WTC11 (cell line): ENCODE measurements around the gene IDH3G. TPM values are rescaled to one million over a fixed set of nuclear protein-coding genes. Genes with fewer than 3 reads are reported as not detected.
A peak's percentile ranks its signal among the peaks of the same experiment; 100 is the strongest.

Experiments used
- ATAC-seq: fragments of 200-7000 bp; cut with Tn5 transposase; 2 replicates; pipeline ENCODE4 v1.10.0; 2021; ENCODE audit warnings: mild to moderate bottlenecking, moderate library complexity
- CTCF ChIA-PET: fragments of 300-600 bp; sonication (Branson Sonifier 250); formaldehyde crosslinking; loops from one replicate; lab custom pipeline; 2021; ENCODE audit warnings: antibody characterized with exemption; lab: Charles Lee
- POLR2A ChIA-PET: fragments of 350-600 bp; sonication (Branson Sonifier 250); formaldehyde crosslinking; loops from one replicate; lab custom pipeline; 2021; ENCODE audit warnings: antibody characterized with exemption; lab: Charles Lee
- DNase-seq: peaks from one replicate; pipeline ENCODE4 v3.0.0; 2021; ENCODE audit warnings: low spot score
- H3K27ac Mint-ChIP-seq: 2 replicates; pipeline ENCODE4 v1.8.0; 2021; ENCODE audit warnings: mixed read lengths
- H3K27me3 Mint-ChIP-seq: 2 replicates; pipeline ENCODE4 v1.8.0; 2021; ENCODE audit warnings: low read depth, mild to moderate bottlenecking, moderate library complexity, mixed read lengths
- H3K36me3 Mint-ChIP-seq: 2 replicates; pipeline ENCODE4 v1.8.0; 2021; ENCODE audit warnings: mixed read lengths
- H3K4me1 Mint-ChIP-seq: 2 replicates; pipeline ENCODE4 v1.8.0; 2022; ENCODE audit warnings: mixed read lengths
- H3K4me3 Mint-ChIP-seq: 2 replicates; pipeline ENCODE4 v1.8.0; 2021; ENCODE audit warnings: mild to moderate bottlenecking, moderate library complexity, mixed read lengths
- H3K9me3 Mint-ChIP-seq: 2 replicates; pipeline ENCODE4 v1.8.0; 2021; ENCODE audit warnings: mixed read lengths
- CBFB ChIP-seq: sonication (generic); formaldehyde crosslinking; IDR thresholded peaks from 2 replicates; pipeline ENCODE4 v1.8.1; 2022; ENCODE audit warnings: mild to moderate bottlenecking, low read depth, missing genetic modification reagents
- ETV6 ChIP-seq: sonication (generic); formaldehyde crosslinking; IDR thresholded peaks from 2 replicates; pipeline ENCODE4 v1.8.1; 2022; ENCODE audit warnings: mild to moderate bottlenecking, missing genetic modification reagents
- GTF2I ChIP-seq: fragments of 250-450 bp; sonication (Bioruptor Pico); conservative IDR thresholded peaks from 2 replicates; pipeline ENCODE4 v1.4.0; 2021; ENCODE audit warnings: mild to moderate bottlenecking
- total RNA-seq: library from RNA; stranded (reverse); gene quantifications from 3 replicates; pipeline ENCODE4 v1.2.3, GENCODE V29; 2021
- TF ChIP-seq, protein P1 (sequence below): sonication (generic); formaldehyde crosslinking; IDR thresholded peaks from 2 replicates; pipeline ENCODE4 v1.8.1; 2023; ENCODE audit warnings: mild to moderate bottlenecking, missing genetic modification reagents
- TF ChIP-seq, protein P2 (sequence below): sonication (generic); formaldehyde crosslinking; IDR thresholded peaks from 2 replicates; pipeline ENCODE4 v1.8.1; 2023; ENCODE audit warnings: mild to moderate bottlenecking, moderate library complexity, missing genetic modification reagents
- TF ChIP-seq, protein P3 (sequence below): sonication (generic); formaldehyde crosslinking; IDR thresholded peaks from 2 replicates; pipeline ENCODE4 v1.8.0; 2022; ENCODE audit warnings: mild to moderate bottlenecking, missing genetic modification reagents
- TF ChIP-seq, protein P4 (sequence below): fragments of 250-450 bp; sonication (Bioruptor Pico); conservative IDR thresholded peaks from 2 replicates; pipeline ENCODE4 v1.9.0; 2021; ENCODE audit warnings: mild to moderate bottlenecking
- TF ChIP-seq, protein P5 (sequence below): sonication (generic); formaldehyde crosslinking; IDR thresholded peaks from 2 replicates; pipeline ENCODE4 v1.8.1; 2022; ENCODE audit warnings: mild to moderate bottlenecking, missing genetic modification reagents, moderate library complexity, borderline replicate concordance
- TF ChIP-seq, protein P6 (sequence below): fragments of 250-450 bp; sonication (Bioruptor Pico); IDR thresholded peaks from 2 replicates; pipeline ENCODE4 v2.1.2; 2022; ENCODE audit warnings: mild to moderate bottlenecking, moderate library complexity
- TF ChIP-seq, protein P7 (sequence below): sonication (generic); formaldehyde crosslinking; IDR thresholded peaks from 2 replicates; pipeline ENCODE4 v1.8.1; 2022; ENCODE audit warnings: low read depth, mild to moderate bottlenecking, moderate library complexity, missing genetic modification reagents, borderline replicate concordance
- TF ChIP-seq, protein P8 (sequence below): sonication (generic); formaldehyde crosslinking; IDR thresholded peaks from 2 replicates; pipeline ENCODE4 v1.8.0; 2022; ENCODE audit warnings: mild to moderate bottlenecking, missing genetic modification reagents

Gene IDH3G
- total RNA-seq, 1 experiment from 2014 or later, result 52.4 TPM

DNA sequence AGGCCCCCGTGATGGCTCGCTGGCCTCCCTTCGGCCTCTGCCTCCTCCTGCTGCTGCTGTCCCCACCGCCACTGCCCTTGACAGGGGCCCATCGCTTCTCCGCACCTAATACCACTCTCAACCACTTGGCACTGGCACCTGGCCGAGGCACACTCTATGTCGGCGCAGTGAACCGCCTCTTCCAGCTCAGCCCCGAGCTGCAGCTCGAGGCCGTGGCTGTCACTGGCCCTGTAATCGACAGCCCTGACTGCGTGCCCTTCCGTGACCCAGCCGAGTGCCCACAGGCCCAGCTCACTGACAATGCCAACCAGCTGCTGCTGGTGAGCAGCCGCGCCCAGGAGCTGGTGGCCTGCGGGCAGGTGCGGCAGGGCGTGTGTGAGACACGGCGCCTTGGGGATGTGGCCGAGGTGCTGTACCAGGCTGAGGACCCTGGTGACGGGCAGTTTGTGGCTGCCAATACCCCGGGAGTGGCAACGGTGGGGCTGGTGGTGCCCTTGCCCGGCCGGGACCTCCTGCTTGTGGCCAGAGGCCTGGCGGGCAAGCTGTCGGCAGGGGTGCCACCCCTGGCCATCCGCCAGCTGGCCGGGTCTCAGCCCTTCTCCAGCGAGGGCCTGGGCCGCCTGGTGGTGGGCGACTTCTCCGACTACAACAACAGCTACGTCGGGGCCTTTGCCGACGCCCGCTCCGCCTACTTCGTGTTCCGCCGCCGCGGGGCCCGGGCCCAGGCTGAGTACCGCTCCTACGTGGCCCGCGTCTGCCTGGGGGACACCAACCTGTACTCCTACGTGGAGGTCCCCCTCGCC, 27.1 kb downstream of the IDH3G start:
- DNase-seq (no peak), ATAC-seq (no peak; the same call in 1 of the 2 replicates)
- TF ChIP-seq ETV6 (CRISPR knock-in tag) (no peak), GTF2I (CRISPR knock-in tag) (no peak)
- TF ChIP-seq, protein P1, sequence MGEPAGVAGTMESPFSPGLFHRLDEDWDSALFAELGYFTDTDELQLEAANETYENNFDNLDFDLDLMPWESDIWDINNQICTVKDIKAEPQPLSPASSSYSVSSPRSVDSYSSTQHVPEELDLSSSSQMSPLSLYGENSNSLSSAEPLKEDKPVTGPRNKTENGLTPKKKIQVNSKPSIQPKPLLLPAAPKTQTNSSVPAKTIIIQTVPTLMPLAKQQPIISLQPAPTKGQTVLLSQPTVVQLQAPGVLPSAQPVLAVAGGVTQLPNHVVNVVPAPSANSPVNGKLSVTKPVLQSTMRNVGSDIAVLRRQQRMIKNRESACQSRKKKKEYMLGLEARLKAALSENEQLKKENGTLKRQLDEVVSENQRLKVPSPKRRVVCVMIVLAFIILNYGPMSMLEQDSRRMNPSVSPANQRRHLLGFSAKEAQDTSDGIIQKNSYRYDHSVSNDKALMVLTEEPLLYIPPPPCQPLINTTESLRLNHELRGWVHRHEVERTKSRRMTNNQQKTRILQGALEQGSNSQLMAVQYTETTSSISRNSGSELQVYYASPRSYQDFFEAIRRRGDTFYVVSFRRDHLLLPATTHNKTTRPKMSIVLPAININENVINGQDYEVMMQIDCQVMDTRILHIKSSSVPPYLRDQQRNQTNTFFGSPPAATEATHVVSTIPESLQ (CRISPR knock-in tag), result no peak
- TF ChIP-seq, protein P2, sequence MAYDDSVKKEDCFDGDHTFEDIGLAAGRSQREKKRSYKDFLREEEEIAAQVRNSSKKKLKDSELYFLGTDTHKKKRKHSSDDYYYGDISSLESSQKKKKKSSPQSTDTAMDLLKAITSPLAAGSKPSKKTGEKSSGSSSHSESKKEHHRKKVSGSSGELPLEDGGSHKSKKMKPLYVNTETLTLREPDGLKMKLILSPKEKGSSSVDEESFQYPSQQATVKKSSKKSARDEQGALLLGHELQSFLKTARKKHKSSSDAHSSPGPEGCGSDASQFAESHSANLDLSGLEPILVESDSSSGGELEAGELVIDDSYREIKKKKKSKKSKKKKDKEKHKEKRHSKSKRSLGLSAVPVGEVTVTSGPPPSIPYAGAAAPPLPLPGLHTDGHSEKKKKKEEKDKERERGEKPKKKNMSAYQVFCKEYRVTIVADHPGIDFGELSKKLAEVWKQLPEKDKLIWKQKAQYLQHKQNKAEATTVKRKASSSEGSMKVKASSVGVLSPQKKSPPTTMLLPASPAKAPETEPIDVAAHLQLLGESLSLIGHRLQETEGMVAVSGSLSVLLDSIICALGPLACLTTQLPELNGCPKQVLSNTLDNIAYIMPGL (CRISPR knock-in tag), result no peak
- TF ChIP-seq, protein P3, sequence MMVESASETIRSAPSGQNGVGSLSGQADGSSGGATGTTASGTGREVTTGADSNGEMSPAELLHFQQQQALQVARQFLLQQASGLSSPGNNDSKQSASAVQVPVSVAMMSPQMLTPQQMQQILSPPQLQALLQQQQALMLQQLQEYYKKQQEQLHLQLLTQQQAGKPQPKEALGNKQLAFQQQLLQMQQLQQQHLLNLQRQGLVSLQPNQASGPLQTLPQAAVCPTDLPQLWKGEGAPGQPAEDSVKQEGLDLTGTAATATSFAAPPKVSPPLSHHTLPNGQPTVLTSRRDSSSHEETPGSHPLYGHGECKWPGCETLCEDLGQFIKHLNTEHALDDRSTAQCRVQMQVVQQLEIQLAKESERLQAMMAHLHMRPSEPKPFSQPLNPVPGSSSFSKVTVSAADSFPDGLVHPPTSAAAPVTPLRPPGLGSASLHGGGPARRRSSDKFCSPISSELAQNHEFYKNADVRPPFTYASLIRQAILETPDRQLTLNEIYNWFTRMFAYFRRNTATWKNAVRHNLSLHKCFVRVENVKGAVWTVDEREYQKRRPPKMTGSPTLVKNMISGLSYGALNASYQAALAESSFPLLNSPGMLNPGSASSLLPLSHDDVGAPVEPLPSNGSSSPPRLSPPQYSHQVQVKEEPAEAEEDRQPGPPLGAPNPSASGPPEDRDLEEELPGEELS (CRISPR knock-in tag), result no peak
- TF ChIP-seq, protein P4, sequence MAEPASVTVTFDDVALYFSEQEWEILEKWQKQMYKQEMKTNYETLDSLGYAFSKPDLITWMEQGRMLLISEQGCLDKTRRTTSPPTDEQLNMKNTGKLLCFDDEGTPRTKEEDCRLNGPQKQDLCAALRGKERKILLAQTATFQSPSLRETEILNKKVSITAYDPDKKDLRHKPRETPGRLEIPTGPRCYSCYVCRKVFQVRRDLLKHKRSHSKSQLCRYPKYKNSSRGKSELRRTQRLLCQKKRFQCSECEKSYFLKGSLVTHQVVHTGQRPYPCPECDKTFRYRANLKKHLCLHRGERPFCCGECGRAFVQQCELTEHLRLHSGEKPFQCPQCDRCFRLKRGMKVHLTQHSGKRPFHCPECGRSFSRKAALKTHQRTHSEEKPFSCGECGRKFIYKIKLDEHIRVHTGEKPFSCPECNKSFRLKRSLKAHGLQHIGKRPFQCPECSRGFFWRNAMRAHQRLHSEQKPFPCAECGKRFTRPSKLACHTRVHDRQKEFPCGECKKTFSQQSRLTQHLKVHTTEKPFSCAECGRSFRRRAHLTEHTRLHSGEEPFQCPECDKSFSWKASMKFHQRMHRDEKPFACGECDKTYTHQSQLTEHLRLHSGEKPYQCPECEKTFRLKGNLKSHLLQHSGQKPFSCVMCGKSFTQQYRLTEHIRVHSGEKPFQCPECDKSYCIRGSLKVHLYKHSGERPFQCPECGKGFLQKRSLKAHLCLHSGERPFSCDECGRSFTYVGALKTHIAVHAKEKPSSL (CRISPR knock-in tag), result no peak
- TF ChIP-seq, protein P5, sequence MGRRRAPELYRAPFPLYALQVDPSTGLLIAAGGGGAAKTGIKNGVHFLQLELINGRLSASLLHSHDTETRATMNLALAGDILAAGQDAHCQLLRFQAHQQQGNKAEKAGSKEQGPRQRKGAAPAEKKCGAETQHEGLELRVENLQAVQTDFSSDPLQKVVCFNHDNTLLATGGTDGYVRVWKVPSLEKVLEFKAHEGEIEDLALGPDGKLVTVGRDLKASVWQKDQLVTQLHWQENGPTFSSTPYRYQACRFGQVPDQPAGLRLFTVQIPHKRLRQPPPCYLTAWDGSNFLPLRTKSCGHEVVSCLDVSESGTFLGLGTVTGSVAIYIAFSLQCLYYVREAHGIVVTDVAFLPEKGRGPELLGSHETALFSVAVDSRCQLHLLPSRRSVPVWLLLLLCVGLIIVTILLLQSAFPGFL, result no peak
- TF ChIP-seq, protein P6, sequence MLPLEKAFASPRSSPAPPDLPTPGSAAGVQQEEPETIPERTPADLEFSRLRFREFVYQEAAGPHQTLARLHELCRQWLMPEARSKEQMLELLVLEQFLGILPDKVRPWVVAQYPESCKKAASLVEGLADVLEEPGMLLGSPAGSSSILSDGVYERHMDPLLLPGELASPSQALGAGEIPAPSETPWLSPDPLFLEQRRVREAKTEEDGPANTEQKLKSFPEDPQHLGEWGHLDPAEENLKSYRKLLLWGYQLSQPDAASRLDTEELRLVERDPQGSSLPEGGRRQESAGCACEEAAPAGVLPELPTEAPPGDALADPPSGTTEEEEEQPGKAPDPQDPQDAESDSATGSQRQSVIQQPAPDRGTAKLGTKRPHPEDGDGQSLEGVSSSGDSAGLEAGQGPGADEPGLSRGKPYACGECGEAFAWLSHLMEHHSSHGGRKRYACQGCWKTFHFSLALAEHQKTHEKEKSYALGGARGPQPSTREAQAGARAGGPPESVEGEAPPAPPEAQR (CRISPR knock-in tag), result no peak
- no peak overlapping the region for H3K4me3 Mint-ChIP-seq
- no peaks in the 10 kb centered on the region for H3K27me3 Mint-ChIP-seq
- H3K4me1 Mint-ChIP-seq, result peaks cover 3% of the 10 kb centered on the region; the same call in 1 of the 2 replicates
- H3K9me3 Mint-ChIP-seq, result no peaks in the 10 kb centered on the region
- no peaks in the 10 kb centered on the region for H3K36me3 Mint-ChIP-seq
- CTCF ChIA-PET, result interaction anchor here (0.6 to 3.6 kb wide), 12 partner anchors 11 to 180 kb away, joined by 3 to 14 read pairs (median 4); partner anchors contain the start of gene L1CAM
- no peak overlapping the region for H3K27ac Mint-ChIP-seq
- POLR2A ChIA-PET, result interaction anchor here (1.1 kb wide), 1 partner anchor 112 kb away, joined by 3 read pairs; no protein-coding TSS in a partner anchor

DNA sequence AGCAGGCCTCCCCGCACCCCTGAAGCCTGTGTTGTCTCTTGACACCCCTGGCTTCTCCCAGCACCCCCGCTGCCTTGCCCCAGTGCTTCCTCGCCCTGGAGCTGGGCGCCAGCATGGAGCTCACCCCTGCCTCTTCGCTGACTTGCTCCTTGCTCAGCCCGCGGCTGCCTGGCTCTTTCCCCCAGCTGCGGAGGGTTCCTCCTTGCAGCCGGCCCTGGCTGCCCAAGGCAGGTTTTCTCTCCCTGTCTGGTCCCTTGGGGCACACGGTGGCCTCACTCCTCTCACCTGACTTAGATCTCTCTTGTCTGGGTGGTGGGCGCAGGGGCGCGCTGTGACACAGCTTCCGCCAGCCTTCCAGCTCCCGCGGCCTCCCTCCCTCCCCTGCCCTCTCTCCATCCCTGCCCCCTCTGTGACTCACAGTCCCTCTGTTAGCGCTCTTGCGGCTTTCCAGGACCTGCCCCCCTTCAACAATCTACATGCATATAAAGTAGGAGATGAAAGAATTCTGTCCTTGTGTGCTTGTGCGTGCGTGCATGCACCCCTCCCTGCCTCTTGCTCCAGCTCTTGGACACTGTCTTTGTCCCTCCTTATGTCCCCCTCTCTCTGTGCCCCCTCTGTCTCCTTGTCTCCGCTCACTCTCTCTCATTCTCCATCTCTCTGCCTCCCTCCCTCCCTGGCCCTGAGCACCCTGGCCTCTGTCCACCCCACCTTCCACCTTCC, 27.9 kb downstream of the IDH3G start:
- no peaks in the 10 kb centered on the region for H3K27me3 Mint-ChIP-seq
- H3K9me3 Mint-ChIP-seq, result no peaks in the 10 kb centered on the region
- H3K27ac Mint-ChIP-seq, result 0 out of 2 replicates have a peak overlapping the region, but pooled peaks have one; percentile 32
- TF ChIP-seq ETV6 (CRISPR knock-in tag), result no peak
- TF ChIP-seq, protein P7, sequence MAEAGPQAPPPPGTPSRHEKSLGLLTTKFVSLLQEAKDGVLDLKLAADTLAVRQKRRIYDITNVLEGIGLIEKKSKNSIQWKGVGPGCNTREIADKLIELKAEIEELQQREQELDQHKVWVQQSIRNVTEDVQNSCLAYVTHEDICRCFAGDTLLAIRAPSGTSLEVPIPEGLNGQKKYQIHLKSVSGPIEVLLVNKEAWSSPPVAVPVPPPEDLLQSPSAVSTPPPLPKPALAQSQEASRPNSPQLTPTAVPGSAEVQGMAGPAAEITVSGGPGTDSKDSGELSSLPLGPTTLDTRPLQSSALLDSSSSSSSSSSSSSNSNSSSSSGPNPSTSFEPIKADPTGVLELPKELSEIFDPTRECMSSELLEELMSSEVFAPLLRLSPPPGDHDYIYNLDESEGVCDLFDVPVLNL (CRISPR knock-in tag), result no peak
- TF ChIP-seq, protein P8, sequence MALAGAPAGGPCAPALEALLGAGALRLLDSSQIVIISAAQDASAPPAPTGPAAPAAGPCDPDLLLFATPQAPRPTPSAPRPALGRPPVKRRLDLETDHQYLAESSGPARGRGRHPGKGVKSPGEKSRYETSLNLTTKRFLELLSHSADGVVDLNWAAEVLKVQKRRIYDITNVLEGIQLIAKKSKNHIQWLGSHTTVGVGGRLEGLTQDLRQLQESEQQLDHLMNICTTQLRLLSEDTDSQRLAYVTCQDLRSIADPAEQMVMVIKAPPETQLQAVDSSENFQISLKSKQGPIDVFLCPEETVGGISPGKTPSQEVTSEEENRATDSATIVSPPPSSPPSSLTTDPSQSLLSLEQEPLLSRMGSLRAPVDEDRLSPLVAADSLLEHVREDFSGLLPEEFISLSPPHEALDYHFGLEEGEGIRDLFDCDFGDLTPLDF, result no peak
- no peak for TF ChIP-seq CBFB (CRISPR knock-in tag)
- TF ChIP-seq, all 79 proteins: peak for 0
- CTCF ChIA-PET, result interaction anchor here (0.8 to 3.6 kb wide), 9 partner anchors 12 to 181 kb away, joined by 3 to 14 read pairs (median 4); partner anchors contain the start of gene L1CAM
- no peak for ATAC-seq
- DNase-seq, result no peak
- Mint-ChIP-seq H3K36me3 (no peaks in the 10 kb centered on the region), H3K4me1 (peaks cover 3% of the 10 kb centered on the region; the same call in 1 of the 2 replicates), H3K4me3 (no peak overlapping the region)
- POLR2A ChIA-PET, result interaction anchor here (1.1 kb wide), 1 partner anchor 113 kb away, joined by 3 read pairs; no protein-coding TSS in a partner anchor
